ENCODE data around the gene LILRA2.
"Not testable (repeated sequence)": the region's sequence is repeated elsewhere in the genome, so short reads cannot be mapped to it uniquely, and the experiment has no call there.

Gene LILRA2

DNA sequence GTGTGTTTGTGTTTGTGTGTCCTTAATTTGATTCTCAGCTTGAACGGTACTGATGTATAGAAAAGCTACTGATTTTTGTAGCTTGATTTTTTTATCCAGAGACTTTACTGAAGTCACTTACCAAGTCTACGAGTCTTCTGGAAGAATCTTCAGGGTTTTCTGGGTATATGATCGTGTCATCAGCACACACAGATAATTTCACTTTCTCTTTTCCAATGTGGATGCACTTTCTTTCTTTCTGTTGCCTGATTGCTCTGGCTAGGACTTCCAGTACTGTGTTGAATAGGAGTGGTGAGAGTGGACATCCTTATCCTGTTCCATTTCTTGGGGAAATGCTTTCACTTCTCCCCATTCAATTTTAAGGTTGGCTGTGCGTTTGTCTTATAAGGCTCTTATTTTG is 48.8 kb downstream of the LILRA2 start:
- Histone ChIP-seq H3K9ac (ENCODE audit: low read depth, low read length) (no peak overlapping the region), H3K36me3 (ENCODE audit: insufficient read depth, low read length) (no peaks in the 10 kb centered on the region), H3K27me3 (ENCODE audit: insufficient read depth, low read length, poor library complexity) (peaks cover 4% of the 10 kb centered on the region), H4K20me1 (ENCODE audit: insufficient read depth, low read length) (no peaks in the 10 kb centered on the region), H2AFZ (ENCODE audit: low read depth, low read length) (no peak overlapping the region), H3K4me1 (ENCODE audit: insufficient read depth, low read length) (no peaks in the 10 kb centered on the region), H3K27ac (ENCODE audit: low read length) (no peak overlapping the region), H3K9me3 (ENCODE audit: insufficient read depth, low read length, severe bottlenecking) (no peaks in the 10 kb centered on the region), H3K4me3 (ENCODE audit: low read depth in 1 of 2, low read length in 2 of 2) (no peak overlapping the region), H3K4me2 (ENCODE audit: insufficient read depth, low read length) (no peak overlapping the region), H3K79me2 (ENCODE audit: insufficient read depth, low read length) (no peaks in the 10 kb centered on the region)
- no peak for TF ChIP-seq EZH2 (IDR thresholded peaks at IDR 0.05; ENCODE audit: borderline replicate concordance, low read depth, low read length, severe bottlenecking)
- TF ChIP-seq, protein P1, sequence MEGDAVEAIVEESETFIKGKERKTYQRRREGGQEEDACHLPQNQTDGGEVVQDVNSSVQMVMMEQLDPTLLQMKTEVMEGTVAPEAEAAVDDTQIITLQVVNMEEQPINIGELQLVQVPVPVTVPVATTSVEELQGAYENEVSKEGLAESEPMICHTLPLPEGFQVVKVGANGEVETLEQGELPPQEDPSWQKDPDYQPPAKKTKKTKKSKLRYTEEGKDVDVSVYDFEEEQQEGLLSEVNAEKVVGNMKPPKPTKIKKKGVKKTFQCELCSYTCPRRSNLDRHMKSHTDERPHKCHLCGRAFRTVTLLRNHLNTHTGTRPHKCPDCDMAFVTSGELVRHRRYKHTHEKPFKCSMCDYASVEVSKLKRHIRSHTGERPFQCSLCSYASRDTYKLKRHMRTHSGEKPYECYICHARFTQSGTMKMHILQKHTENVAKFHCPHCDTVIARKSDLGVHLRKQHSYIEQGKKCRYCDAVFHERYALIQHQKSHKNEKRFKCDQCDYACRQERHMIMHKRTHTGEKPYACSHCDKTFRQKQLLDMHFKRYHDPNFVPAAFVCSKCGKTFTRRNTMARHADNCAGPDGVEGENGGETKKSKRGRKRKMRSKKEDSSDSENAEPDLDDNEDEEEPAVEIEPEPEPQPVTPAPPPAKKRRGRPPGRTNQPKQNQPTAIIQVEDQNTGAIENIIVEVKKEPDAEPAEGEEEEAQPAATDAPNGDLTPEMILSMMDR (IDR thresholded peaks at IDR 0.05; ENCODE audit: borderline replicate concordance, extremely low read depth, low read length, poor library complexity, severe bottlenecking), result no peak
- no peak for ATAC-seq (ENCODE audit: insufficient read depth, low read depth)
- DNase-seq, result no peak

DNA sequence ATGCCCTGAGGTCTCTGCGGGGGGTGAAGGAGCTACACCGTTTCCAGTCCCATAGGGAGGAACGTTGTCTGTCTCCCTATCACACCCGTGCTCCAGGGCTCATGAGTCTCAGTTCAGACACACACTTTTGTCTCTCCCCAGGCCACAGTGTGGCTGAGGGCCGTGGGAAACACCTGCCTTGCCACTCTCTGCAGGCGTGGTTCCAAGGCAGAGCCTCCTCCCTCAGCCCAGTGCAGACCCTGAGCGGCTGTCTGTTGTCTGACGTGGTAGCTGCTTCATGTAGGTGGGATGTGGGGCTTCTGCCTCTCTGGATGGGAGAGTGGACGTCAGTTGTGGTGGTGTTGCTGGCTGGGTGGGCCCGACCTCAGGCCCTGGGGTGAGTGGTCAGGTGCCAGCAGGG is 50.6 kb downstream of the LILRA2 start:
- H3K4me3 ChIP-seq (ENCODE audit: low read depth in 1 of 2, low read length in 2 of 2); H3K4me1 ChIP-seq (ENCODE audit: insufficient read depth, low read length); H2AFZ ChIP-seq (ENCODE audit: low read depth, low read length); H3K27ac ChIP-seq (ENCODE audit: low read length); H3K9ac ChIP-seq (ENCODE audit: low read depth, low read length); H3K36me3 ChIP-seq (ENCODE audit: insufficient read depth, low read length); H3K9me3 ChIP-seq (ENCODE audit: insufficient read depth, low read length, severe bottlenecking); DNase-seq; H3K79me2 ChIP-seq (ENCODE audit: insufficient read depth, low read length); H3K4me2 ChIP-seq (ENCODE audit: insufficient read depth, low read length); ATAC-seq (ENCODE audit: insufficient read depth, low read depth); H4K20me1 ChIP-seq (ENCODE audit: insufficient read depth, low read length); H3K27me3 ChIP-seq (ENCODE audit: insufficient read depth, low read length, poor library complexity): not testable (repeated sequence)

DNA sequence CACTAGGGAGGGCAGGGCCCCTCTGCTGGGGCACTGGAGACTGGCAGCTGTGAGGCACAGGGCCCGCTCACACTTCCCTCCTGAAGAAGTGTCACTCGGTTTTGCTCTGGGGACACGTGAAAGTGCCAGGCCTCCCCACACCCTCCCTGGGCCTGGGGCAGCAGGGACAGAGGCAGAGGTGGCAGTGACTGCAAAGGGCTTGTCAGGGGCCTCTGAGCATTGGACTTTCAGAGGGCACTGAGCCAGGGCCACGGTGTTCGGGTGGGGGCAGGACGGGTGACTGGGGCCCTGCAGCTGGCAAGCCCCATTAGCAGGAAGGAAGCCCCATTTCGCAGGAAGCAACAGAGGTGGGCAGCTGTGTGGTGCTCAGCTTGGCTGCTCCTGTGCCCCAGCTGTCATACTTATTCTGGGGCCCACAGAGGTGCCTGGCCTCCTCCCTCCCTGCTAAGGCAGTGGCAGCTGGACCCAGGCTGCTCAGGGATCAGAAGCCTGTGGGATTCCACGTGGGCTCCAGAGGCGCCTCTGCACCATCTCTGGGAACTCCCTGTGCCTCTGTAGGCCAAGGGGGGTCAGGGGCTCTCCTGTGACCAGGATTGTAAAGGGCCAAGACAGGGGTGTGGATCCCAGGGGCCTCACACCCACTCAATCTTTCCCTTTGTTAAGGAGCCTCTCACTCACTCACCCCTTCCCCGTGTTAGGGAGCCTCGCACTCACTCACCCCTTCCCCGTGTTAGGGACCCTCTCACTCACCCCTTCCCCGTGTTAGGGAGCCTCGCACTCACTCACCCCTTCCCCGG is 51.5 kb downstream of the LILRA2 start:
- H3K9me3 ChIP-seq (ENCODE audit: insufficient read depth, low read length, severe bottlenecking); H3K79me2 ChIP-seq (ENCODE audit: insufficient read depth, low read length); H3K4me2 ChIP-seq (ENCODE audit: insufficient read depth, low read length); H3K36me3 ChIP-seq (ENCODE audit: insufficient read depth, low read length); H3K4me3 ChIP-seq (ENCODE audit: low read depth in 1 of 2, low read length in 2 of 2); H4K20me1 ChIP-seq (ENCODE audit: insufficient read depth, low read length); H3K27ac ChIP-seq (ENCODE audit: low read length); H3K9ac ChIP-seq (ENCODE audit: low read depth, low read length); H3K27me3 ChIP-seq (ENCODE audit: insufficient read depth, low read length, poor library complexity); H2AFZ ChIP-seq (ENCODE audit: low read depth, low read length); H3K4me1 ChIP-seq (ENCODE audit: insufficient read depth, low read length); DNase-seq: not testable (repeated sequence)
- peak; percentile 60 for ATAC-seq (ENCODE audit: insufficient read depth, low read depth)

DNA sequence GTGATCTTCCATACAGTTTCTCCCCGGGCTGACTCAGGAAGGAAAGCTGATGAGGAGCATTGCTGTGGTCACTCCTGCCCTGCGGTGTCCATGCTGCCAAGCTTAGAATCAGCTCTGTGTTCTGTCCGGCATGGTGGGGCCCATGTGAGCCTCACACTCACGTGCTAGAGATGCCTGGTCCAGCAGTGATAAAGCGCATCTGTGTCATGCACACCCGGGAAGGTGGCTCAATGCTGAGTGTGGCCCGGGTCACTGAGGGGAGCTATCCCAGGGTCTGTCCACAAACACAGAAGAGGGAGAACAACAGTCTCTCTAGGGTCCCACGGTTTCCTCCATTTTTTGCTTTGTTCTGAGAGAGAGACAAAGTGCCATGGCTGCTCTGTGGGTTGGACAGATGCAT is 53.2 kb downstream of the LILRA2 start:
- no peak overlapping the region for H3K9ac ChIP-seq (ENCODE audit: low read depth, low read length)
- no peaks in the 10 kb centered on the region for H4K20me1 ChIP-seq (ENCODE audit: insufficient read depth, low read length)
- H2AFZ ChIP-seq (ENCODE audit: low read depth, low read length), result no peak overlapping the region
- H3K27me3 ChIP-seq (ENCODE audit: insufficient read depth, low read length, poor library complexity), result peaks cover 3% of the 10 kb centered on the region
- ATAC-seq (ENCODE audit: insufficient read depth, low read depth) (no peak), DNase-seq (no peak)
- H3K27ac ChIP-seq (ENCODE audit: low read length), result no peak overlapping the region
- no peak overlapping the region for H3K4me3 ChIP-seq (ENCODE audit: low read depth in 1 of 2, low read length in 2 of 2)
- H3K4me1 ChIP-seq (ENCODE audit: insufficient read depth, low read length), result no peaks in the 10 kb centered on the region
- H3K4me2 ChIP-seq (ENCODE audit: insufficient read depth, low read length), result no peak overlapping the region
- no peaks in the 10 kb centered on the region for H3K36me3 ChIP-seq (ENCODE audit: insufficient read depth, low read length)
- TF ChIP-seq, protein P1 (IDR thresholded peaks at IDR 0.05; ENCODE audit: borderline replicate concordance, extremely low read depth, low read length, poor library complexity, severe bottlenecking), result no peak
- no peak for TF ChIP-seq EZH2 (IDR thresholded peaks at IDR 0.05; ENCODE audit: borderline replicate concordance, low read depth, low read length, severe bottlenecking)
- no peaks in the 10 kb centered on the region for H3K9me3 ChIP-seq (ENCODE audit: insufficient read depth, low read length, severe bottlenecking)
- no peaks in the 10 kb centered on the region for H3K79me2 ChIP-seq (ENCODE audit: insufficient read depth, low read length)

DNA sequence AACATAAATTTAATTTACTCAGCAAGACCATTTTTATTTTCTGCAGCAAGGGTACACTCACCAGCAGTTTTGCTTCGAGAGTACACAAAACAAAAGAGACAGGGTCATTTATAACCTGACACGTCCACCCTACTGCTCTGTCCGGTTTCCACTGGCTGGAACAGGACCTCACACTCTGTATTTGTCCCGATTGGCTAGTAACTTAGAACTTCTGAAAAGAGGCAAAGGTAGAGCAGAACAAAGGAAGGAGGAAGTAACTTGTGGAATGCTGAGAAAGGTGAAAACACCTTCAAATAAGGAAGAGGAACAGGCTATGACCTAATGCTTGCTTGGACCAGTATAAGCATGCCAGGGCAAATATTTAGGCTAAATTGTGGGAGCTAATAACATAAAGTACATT is 54.3 kb downstream of the LILRA2 start:
- H3K4me1 ChIP-seq (ENCODE audit: insufficient read depth, low read length); H3K4me2 ChIP-seq (ENCODE audit: insufficient read depth, low read length); H3K79me2 ChIP-seq (ENCODE audit: insufficient read depth, low read length); H3K36me3 ChIP-seq (ENCODE audit: insufficient read depth, low read length); H3K27ac ChIP-seq (ENCODE audit: low read length); DNase-seq; H3K27me3 ChIP-seq (ENCODE audit: insufficient read depth, low read length, poor library complexity); H3K9me3 ChIP-seq (ENCODE audit: insufficient read depth, low read length, severe bottlenecking); ATAC-seq (ENCODE audit: insufficient read depth, low read depth); H2AFZ ChIP-seq (ENCODE audit: low read depth, low read length); H4K20me1 ChIP-seq (ENCODE audit: insufficient read depth, low read length); H3K9ac ChIP-seq (ENCODE audit: low read depth, low read length); H3K4me3 ChIP-seq (ENCODE audit: low read depth in 1 of 2, low read length in 2 of 2): not testable (repeated sequence)

DNA sequence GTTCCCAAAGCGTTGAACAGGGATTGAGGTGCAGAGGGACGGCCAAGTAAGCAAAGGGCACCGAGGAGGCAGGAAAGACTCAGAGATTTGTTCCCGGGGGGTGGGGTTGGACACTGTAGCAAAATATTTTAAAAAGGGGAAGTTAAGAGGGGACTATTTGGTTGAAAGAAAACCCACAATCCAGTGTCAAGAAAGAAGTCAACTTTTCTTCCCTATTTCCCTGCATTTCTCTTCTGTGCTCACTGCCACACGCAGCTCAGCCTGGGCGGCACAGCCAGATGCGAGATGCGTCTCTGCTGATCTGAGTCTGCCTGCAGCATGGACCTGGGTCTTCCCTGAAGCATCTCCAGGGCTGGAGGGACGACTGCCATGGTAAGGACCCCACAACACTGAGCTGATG is 56.7 kb downstream of the LILRA2 start, which contains the start of gene LILRB1:
Gene LILRB1 (plus strand): TSS at position 223 of the 400 bp plus-strand sequence. CDS start 590 bp downstream, outside the sequence.
- H3K79me2 ChIP-seq (ENCODE audit: insufficient read depth, low read length); H3K4me3 ChIP-seq (ENCODE audit: low read depth in 1 of 2, low read length in 2 of 2); H3K36me3 ChIP-seq (ENCODE audit: insufficient read depth, low read length); H3K9ac ChIP-seq (ENCODE audit: low read depth, low read length); H3K27ac ChIP-seq (ENCODE audit: low read length); H3K4me2 ChIP-seq (ENCODE audit: insufficient read depth, low read length); DNase-seq; H3K27me3 ChIP-seq (ENCODE audit: insufficient read depth, low read length, poor library complexity); H3K9me3 ChIP-seq (ENCODE audit: insufficient read depth, low read length, severe bottlenecking); H4K20me1 ChIP-seq (ENCODE audit: insufficient read depth, low read length); H2AFZ ChIP-seq (ENCODE audit: low read depth, low read length); ATAC-seq (ENCODE audit: insufficient read depth, low read depth); H3K4me1 ChIP-seq (ENCODE audit: insufficient read depth, low read length): not testable (repeated sequence)

All from DND-41 (cell line).